ENCODE data around the gene UNK.

DNA sequence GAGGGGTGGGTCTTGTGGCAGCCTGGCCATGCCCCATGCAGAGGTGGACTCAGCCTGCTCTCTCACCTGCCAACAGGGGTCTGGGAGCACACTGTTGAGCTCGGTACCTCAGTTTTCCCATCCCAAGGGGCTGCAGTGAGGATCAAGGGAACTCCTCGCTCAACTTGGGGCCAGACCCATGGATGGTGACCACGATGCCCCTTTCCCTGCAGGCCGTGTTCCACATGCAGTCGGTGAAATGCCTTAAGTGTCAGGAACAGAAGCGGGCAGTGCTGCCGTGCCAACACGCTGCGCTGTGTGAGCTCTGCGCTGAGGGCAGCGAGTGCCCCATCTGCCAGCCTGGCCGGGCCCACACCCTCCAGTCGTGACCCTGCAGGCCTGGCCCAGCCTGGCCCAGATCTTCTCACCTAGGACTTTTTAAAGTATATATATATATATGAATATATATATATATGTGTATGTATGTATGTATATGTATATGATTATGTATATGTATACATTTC, 39.5 kb downstream of the UNK start:
- TF ChIP-seq, protein P1, sequence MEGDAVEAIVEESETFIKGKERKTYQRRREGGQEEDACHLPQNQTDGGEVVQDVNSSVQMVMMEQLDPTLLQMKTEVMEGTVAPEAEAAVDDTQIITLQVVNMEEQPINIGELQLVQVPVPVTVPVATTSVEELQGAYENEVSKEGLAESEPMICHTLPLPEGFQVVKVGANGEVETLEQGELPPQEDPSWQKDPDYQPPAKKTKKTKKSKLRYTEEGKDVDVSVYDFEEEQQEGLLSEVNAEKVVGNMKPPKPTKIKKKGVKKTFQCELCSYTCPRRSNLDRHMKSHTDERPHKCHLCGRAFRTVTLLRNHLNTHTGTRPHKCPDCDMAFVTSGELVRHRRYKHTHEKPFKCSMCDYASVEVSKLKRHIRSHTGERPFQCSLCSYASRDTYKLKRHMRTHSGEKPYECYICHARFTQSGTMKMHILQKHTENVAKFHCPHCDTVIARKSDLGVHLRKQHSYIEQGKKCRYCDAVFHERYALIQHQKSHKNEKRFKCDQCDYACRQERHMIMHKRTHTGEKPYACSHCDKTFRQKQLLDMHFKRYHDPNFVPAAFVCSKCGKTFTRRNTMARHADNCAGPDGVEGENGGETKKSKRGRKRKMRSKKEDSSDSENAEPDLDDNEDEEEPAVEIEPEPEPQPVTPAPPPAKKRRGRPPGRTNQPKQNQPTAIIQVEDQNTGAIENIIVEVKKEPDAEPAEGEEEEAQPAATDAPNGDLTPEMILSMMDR (IDR thresholded peaks at IDR 0.05) = no peak
- TF ChIP-seq POLR2A (IDR thresholded peaks at IDR 0.05) = no peak
